WTC11 (cell line): Measurements from ENCODE around the gene HEBP1.

ENCODE experiments used
- HMGA2 ChIP-seq: fragments of 250-450 bp; sonication (Bioruptor Pico); IDR thresholded peaks from 2 replicates; pipeline ENCODE4 v1.4.0; 2021; ENCODE audit warnings: mild to moderate bottlenecking, moderate library complexity
- MAX ChIP-seq: sonication (generic); formaldehyde crosslinking; IDR thresholded peaks from 2 replicates; pipeline ENCODE4 v1.8.0; 2022; ENCODE audit warnings: mild to moderate bottlenecking, missing genetic modification reagents
- SMAD3 ChIP-seq: sonication (generic); formaldehyde crosslinking; IDR thresholded peaks from 2 replicates; pipeline ENCODE4 v1.8.0; 2022; ENCODE audit warnings: missing genetic modification reagents, mild to moderate bottlenecking, borderline replicate concordance
- ZNF317 ChIP-seq: sonication (generic); formaldehyde crosslinking; IDR thresholded peaks from 2 replicates; pipeline ENCODE4 v1.8.1; 2023; ENCODE audit warnings: low read depth, mild to moderate bottlenecking, moderate library complexity, missing genetic modification reagents, borderline replicate concordance
- ZNF423 ChIP-seq: fragments of 250-450 bp; sonication (Bioruptor Pico); IDR thresholded peaks from 2 replicates; pipeline ENCODE4 v2.1.2; 2022; ENCODE audit warnings: mild to moderate bottlenecking, moderate library complexity
- TF ChIP-seq, protein P1 (sequence below): fragments of 200-600 bp; IDR thresholded peaks from 2 replicates; pipeline ENCODE4 v1.8.0; 2022; ENCODE audit warnings: antibody characterized with exemption
- TF ChIP-seq, protein P2 (sequence below): sonication (generic); formaldehyde crosslinking; IDR thresholded peaks from 2 replicates; pipeline ENCODE4 v1.8.1; 2023; ENCODE audit warnings: mild to moderate bottlenecking, missing genetic modification reagents, moderate library complexity
- TF ChIP-seq, protein P3 (sequence below): sonication (generic); formaldehyde crosslinking; IDR thresholded peaks from 2 replicates; pipeline ENCODE4 v1.8.0; 2023; ENCODE audit warnings: missing genetic modification reagents, mild to moderate bottlenecking, borderline replicate concordance

DNA sequence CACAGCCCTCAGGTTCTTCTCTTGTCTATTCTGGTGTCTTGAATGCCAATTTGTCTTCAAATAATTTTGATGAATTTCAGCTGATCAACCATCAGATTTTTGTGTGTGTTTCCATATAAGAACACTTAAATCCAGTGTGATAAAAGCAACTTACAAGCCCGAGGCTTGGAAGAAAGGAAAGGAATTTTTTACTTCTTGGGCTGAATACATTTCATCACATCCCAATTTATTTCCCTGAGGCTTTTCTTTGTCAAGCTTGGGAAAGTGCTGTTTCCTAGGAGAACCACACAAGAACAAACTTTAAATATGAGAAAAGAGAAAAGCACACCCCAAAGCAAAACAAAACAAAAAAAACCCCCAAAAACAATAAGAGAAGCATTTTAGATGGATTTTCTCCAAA, 74.7 kb downstream of the HEBP1 start:
- TF ChIP-seq MAX (CRISPR knock-in tag) (no peak), ZNF317 (CRISPR knock-in tag) (no peak), ZNF423 (CRISPR knock-in tag) (no peak), SMAD3 (no peak), HMGA2 (CRISPR knock-in tag) (no peak)
- TF ChIP-seq, protein P1, sequence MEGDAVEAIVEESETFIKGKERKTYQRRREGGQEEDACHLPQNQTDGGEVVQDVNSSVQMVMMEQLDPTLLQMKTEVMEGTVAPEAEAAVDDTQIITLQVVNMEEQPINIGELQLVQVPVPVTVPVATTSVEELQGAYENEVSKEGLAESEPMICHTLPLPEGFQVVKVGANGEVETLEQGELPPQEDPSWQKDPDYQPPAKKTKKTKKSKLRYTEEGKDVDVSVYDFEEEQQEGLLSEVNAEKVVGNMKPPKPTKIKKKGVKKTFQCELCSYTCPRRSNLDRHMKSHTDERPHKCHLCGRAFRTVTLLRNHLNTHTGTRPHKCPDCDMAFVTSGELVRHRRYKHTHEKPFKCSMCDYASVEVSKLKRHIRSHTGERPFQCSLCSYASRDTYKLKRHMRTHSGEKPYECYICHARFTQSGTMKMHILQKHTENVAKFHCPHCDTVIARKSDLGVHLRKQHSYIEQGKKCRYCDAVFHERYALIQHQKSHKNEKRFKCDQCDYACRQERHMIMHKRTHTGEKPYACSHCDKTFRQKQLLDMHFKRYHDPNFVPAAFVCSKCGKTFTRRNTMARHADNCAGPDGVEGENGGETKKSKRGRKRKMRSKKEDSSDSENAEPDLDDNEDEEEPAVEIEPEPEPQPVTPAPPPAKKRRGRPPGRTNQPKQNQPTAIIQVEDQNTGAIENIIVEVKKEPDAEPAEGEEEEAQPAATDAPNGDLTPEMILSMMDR, result no peak
- TF ChIP-seq, protein P2, sequence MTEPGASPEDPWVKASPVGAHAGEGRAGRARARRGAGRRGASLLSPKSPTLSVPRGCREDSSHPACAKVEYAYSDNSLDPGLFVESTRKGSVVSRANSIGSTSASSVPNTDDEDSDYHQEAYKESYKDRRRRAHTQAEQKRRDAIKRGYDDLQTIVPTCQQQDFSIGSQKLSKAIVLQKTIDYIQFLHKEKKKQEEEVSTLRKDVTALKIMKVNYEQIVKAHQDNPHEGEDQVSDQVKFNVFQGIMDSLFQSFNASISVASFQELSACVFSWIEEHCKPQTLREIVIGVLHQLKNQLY (CRISPR knock-in tag), result no peak
- TF ChIP-seq, protein P3, sequence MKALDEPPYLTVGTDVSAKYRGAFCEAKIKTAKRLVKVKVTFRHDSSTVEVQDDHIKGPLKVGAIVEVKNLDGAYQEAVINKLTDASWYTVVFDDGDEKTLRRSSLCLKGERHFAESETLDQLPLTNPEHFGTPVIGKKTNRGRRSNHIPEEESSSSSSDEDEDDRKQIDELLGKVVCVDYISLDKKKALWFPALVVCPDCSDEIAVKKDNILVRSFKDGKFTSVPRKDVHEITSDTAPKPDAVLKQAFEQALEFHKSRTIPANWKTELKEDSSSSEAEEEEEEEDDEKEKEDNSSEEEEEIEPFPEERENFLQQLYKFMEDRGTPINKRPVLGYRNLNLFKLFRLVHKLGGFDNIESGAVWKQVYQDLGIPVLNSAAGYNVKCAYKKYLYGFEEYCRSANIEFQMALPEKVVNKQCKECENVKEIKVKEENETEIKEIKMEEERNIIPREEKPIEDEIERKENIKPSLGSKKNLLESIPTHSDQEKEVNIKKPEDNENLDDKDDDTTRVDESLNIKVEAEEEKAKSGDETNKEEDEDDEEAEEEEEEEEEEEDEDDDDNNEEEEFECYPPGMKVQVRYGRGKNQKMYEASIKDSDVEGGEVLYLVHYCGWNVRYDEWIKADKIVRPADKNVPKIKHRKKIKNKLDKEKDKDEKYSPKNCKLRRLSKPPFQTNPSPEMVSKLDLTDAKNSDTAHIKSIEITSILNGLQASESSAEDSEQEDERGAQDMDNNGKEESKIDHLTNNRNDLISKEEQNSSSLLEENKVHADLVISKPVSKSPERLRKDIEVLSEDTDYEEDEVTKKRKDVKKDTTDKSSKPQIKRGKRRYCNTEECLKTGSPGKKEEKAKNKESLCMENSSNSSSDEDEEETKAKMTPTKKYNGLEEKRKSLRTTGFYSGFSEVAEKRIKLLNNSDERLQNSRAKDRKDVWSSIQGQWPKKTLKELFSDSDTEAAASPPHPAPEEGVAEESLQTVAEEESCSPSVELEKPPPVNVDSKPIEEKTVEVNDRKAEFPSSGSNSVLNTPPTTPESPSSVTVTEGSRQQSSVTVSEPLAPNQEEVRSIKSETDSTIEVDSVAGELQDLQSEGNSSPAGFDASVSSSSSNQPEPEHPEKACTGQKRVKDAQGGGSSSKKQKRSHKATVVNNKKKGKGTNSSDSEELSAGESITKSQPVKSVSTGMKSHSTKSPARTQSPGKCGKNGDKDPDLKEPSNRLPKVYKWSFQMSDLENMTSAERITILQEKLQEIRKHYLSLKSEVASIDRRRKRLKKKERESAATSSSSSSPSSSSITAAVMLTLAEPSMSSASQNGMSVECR (CRISPR knock-in tag), result no peak
